Activated T-cell treated with anti-CD3 and anti-CD28 coated beads for 1 hour (primary cell): Measurements from ENCODE around the gene UCN.
A peak's percentile ranks its signal among the peaks of the same experiment; 100 is the strongest.
"Not testable (repeated sequence)": the region's sequence is repeated elsewhere in the genome, so short reads cannot be mapped to it uniquely, and the experiment has no call there.

ENCODE experiments used
- DNase-seq: peaks from one replicate; pipeline ENCODE4 v3.0.0-alpha.2; 2020; ENCODE audit warnings: low read depth

Gene UCN, protein sequence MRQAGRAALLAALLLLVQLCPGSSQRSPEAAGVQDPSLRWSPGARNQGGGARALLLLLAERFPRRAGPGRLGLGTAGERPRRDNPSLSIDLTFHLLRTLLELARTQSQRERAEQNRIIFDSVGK

DNA sequence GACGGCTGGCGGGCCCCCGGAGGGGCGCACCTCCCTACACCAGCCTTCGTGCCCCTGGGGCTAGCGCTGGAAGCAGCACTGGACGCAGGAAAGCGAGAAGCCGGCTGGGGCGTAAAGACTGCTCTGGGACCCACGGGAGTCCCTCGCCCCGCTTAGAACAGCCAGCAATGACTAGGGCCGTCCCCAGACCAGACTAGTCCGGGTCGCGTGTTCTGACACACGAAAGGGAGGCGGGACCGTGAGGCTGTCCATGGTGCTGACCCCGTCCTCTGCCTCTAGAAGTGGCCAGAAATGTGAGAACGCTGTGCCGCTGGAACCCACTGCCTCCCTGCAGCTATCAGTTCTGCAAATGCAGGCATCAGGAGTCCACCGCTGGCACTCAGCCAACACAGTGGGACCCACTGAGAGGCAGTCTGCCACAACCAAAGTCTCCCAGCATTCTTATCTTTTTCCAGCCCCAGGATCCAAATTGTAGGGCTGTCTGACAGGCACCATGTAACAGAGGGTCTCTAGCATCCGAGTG, at the start of gene UCN:
TSS of gene UCN (minus strand) at position 87 of the 523 bp plus-strand sequence. CDS start 550 bp downstream, outside the sequence.
- DNase-seq: no peak

DNA sequence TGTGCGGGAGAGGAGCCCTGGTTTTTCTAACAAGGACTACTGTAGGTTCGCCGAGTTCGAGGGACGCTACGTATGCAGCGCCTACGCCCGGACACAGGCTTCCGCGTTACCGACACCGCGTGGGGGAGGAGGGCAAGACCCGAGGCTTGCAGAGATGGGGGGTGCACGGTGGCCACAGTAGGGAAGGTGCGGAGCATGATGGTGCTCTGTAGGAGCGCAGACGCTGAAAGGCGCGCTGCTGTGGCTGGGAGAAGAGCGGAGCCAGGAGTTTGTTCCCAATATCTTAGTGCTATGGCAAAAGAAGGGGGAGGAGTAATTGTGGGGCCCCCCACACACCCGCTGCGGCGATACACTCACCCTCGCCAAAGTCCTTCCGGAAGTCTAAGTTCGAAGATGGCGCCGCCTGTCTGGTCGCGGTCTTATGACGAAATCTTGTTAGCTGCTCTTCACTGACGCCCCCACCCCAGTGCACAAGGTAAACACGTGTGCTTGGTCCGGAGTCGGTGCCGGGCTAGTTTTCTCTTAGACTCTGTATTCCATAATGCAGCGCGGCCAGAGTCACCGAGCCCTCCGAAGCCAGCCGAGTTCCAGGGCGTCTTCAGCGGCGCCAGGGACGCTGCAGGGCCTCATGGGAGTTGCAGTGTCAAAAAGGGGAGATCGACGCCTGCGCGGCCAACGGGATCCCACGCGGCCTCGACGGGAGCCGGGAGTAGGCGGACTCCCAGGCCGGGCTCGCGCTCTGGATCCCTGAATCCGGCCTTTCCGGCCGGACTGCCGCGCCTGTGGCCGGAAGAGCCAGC, 48.3 kb upstream of the UCN start, which contains the start of gene GTF3C2:
TSS of gene GTF3C2 (minus strand) at position 383 of the 800 bp plus-strand sequence. CDS start 13,210 bp downstream, outside the sequence.
- DNase-seq: peak; percentile 84

DNA sequence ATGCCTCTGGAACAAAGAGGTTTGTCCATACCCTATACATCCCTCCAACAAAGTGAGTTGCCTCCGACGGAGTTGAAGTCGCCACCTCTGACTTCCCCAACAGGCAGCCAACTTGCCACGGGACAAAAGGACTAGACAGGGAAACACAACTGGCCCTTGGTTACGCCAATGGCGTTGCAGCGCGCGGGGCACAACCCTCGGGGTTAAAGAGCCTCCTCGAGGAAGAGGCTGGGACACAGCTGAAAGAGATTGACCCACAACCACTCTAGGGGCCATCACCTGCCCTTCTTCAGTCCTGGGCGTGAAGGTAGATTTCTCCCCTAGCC, 47.8 kb upstream of the UCN start:
- DNase-seq: peak; percentile 28

DNA sequence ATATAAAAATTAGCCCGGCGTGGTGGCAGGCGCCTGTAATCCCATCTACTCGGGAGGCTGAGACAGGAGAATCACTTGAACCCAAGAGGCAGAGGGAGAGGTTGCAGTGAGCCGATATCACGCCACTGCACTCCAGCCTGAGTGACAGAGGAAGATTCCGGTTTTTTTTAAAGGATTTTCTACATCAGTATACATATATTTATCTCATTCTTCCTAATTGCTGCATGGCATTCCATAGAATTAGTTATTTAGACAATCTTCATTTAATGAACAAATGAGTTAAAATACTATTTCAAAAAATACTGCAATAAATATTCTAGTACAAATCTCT, 46.3 kb upstream of the UCN start:
- DNase-seq: no peak

DNA sequence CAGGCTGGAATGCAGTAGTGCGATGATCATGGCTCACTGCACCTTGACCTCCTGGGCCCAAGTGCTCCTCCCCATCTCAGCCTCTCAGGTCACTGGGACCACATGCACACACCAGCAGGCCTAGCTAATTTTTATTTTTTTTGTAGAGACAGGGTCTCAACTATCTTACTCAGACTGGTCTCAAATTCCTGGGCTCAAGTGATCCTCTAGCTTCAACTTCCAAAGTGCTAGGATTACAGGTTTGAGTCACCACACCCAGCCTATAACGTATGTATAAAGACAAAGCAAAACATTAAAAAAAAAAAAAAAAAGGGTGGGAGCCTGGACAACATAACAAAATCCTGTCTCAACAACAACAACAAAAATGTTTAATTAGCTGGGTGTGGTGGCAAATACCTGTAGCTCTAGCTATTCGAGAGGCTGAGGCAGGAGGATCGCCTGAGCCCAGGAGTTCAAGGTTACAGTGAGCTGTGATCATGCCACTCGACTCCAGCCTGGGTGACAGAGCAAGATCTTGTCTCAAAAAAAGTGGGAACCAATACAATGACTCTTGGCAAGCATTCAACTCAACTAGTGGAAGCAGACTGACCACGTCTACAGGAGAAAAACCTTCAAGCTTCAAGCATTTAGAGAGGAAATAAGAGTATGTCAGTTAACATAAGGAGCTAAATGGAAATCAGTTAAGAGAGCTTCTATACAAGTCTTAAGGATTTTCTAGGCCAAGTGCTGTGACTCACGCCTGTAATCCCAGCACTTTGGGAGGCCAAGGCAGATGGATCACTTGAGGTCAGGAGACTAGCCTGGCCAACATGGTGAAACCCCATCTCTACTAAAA, 45.7 kb upstream of the UCN start:
- no peak for DNase-seq

DNA sequence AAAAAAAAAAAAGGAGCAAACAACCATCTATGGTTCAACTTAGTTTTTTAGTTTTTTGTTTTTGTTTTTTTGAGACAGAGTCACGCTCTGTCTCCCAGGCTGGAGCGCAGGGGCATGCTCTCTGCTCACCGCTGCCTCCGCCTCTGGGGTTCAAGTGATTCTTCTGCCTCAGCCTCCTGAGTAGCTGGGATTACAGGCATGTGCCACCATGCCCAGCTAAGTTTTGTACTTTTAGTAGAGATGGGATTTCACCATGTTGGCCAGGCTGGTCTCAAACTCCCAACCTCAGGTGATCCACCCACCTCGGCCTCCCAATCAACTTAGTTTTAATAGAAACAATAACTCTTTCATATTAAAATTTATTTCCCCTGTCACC, 45.1 kb upstream of the UCN start:
- not testable (repeated sequence) for DNase-seq

DNA sequence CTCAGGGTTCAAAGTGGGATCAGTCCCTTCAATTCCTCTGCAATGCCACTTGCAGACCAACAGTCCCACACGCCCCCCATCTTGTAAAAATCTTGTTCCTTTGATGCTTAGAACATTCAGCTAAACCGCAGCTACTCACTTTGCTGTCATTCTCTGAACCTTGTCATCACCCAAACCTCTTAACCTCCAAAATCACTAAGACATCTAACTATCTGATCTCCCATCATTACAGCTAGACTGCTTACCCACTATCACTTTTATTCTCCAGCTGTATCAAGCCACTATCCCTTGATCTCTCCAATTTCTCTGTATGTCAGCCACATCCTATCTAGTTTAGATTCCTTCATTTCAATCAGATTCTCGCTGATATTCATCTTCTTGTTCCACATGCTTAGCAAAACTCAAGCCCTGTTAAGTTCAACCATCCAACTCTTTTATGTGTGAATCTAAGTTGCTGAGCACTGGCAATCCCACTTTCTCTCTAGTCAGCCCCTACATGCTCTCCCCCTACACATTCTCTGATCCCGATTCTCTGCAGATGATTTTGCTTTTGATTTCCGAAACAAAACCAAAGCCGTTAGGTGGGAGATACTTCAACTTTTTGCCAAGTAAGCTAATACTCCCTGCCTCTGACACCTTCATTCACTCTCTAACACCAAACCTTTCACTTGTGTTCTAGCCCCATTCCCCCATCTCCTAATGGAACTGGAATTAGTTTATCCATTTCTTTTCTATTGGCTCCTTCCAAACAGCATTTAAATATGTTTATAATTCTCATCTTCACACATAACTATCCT, 43.8 kb upstream of the UCN start:
- DNase-seq: no peak

DNA sequence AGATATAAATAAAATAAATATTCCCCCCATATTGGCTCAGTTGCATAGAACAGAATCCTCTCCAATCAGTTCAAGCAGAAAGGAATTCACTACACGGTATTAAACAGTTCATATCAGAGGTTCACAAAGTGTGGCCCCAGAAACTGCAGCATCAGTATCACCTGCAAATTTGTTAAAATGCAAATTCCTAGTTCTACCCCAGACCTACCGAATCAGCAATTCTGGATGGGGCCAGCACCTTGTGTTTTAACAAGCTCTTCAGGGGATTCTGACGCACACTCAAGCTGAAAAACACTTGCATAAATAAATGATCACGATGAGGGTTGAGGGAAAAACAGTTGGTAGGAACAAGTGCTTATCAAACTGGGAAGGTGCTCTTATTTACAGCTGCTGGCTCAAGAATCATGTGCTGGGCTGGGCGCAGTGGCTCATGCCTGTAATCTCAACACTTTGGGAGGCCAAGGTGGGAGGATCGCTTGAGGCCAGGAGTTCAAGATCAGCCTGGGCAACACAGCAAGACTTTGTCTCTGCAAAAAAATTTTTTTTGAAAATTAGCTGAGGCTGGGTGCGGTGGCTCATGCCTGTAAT, 42.0 kb upstream of the UCN start:
- DNase-seq: no peak

DNA sequence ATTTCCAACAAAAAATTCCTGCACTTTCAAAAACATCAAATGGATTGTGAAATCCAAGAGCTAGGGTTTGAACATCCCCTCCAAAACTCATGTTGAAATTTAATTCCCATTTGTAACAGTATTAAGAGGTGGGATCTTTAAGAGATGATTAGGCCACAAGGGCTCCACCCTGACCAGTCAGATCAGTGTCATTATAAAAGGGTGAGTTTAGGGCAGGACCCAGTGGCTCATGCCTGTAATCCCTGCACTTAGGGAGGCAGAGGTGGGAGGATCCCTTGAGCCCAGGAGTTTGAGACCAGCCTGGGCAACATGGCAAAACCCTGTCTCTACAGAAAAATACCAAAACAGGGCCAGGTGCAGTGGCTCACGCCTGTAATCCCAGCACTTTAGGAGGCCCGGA, 39.4 kb upstream of the UCN start:
- no peak for DNase-seq

DNA sequence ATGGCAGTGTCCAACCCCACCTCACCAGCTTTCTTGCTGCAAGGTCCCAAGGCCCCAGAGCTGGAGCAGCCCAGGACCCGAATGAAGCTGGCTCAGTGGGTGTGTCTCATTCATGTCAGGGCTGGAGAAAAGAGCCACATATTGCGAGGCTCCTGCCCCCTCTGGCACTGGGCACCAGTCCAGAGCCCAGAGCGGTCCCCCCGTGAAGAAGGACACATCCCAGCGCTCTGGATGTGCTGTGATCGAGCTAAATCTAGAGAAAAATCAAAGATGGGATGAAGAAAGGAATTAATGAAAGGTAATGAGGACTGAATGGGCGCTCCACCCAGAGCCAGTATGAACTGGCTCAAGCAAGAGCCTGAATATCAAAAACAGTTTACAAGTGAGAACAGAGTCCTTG, 27.9 kb upstream of the UCN start:
- DNase-seq: no peak

DNA sequence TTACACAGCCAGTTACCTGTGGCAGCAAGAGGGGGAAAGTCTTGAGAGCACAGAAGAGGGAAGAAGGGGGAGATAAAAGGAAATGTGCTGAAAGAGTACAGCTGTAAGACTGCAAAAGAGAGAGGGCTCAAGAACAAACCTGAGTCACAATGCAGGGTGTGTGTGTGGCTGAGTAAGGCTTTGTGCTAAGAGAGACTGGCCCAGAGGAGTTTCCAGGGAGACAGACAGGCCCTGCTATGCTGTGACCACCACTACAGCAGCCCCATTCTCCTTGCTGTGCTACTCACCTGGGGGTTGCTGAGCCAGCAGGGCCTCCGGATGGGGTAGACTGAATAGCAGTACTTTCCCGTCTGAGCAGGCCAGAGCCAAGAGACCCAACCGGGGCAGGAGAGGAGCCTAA, 27.1 kb upstream of the UCN start:
- no peak for DNase-seq

DNA sequence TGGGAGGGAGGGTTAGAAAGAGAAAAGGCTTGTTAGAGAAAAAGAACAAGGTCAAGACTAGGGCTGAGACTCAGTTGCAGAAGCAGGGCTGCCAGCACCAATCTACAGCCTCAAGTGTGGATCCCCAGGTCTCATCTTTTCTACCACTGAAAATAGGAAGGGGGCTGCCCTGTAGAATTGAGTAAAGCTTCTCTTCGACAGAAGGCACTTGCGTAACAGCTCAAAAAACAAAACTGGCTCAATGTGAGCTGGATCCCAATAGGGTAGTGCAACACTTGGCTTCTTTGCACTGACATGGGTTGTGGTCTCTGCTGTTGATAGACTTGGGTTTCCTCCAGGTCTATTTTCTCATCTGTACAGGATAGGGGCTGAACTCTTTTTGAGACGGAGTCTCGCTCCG, 16.5 kb upstream of the UCN start:
- DNase-seq: no peak

DNA sequence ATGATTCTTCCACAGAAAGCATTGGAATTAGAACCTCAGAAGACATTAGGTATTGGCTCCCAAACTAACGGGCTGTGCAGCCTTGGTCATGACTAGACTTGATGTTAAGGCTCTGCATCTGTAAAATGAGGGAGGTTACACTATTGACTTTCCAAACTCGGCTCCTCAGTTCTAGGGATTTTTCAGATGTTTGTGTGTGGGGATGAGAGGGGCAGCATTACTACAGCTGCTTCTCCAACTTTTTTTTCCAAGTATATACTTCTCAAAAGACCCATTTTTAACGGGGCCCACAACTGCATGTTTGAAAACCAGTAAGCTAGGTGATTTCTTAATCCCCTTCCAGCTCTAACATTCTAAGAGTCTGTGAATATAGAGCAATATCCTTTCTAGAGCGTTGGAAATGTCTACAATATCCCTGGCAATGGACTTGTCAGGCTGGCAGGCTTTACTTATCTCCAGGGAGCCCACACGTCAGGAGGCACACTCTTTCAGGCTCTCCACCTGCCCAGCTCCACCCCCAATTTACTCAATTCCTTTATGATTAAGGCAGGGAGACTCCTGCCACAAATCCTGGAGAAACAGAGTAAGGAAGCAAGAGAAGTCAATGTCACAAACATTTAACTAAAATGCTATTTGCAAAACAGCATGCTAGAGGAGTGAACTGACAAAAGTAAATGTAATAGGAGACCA, 15.5 kb upstream of the UCN start:
- DNase-seq: no peak

DNA sequence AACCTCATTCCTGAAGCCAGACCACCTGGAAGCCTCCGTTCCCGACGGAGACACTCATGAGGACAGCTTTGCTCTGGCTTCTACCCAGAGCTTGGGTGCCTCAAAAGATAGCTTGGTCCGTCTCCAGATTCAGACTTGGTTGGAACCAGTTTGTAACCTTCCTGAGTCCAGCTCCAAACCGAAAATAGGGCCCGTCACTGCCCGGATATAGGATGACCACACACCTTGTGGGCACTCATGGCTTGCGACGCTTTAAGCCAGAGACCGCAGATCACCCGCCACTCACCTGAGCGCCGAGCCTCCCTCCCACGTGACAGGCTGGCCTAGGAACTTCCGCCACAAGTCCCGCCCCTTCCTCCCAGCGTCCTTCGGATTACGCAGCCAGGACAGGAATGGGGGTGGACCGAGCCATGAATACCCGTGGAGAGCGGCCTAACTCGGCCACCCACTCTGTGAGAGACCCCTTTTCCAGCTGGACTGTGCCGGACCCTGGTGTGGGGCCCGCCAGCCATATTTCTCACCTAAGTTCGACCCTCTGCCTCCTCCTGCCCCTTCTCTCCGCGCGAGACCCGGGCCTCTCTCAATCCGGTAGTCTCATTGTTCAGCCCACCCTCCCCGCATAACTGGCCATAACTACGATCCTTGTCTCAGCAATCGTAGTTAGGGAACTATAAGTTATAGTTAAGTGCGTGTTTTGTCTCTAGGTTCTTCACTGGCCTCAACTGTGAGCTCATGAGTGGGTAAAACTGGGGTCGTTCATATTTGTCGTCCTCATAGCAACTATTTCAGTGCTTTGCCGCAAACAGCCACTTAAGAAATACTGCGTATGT, 14.7 kb upstream of the UCN start, which contains the start of gene MPV17:
TSS of gene MPV17 (minus strand) at position 332 of the 830 bp plus-strand sequence. CDS start 580 bp downstream, outside the sequence.
- DNase-seq: peak; percentile 75

DNA sequence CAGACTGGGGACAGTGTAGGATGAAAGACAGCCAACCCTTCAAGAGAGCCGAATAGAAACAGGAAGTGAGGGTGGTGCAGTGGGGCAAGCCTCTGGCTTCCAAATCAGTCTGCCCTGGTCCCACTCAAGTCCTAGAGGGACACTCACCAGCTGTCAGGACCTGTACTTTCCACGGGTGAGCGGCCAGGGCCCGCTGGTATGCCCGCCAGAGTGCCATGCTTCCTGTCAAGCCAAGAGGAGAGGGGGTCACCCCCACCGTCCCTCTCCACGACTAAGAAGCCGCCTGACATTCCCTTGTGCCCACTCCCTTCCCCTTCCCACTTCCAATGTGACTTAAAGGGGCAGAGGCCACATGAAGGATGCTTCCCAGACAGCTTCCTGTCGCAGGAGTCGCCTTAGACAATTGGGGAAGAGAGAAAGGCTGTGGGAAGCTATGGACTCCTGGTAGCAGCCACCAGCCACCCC, 14.1 kb upstream of the UCN start:
- no peak for DNase-seq

DNA sequence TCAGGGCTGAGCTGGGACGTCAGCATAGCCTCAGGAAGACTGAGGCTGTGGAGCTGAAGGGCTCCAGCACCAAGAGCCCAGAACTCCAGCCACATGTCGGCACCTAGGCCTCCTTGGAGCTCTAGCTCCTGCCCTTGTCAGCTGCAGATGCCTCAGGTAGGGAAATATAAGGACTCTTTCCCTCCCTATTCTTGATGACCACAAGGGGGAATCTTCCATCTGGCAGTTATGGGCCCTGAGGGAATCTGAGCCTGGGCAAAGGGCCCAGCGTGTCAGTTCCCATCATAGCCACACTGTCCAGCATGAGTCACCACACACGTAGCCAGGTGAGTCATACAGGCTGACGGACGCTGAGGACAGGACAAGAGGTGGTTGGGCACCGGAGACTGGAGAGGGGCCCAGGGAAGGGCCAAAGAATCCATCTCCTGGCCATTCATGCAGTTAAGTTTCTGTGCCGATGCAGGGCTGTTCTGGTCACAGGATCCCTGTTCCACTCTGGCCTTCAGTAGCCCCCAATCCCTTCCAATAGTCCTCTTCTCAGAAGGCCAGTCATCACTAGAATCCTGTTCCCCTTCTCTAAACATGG, 12.8 kb upstream of the UCN start:
- no peak for DNase-seq

DNA sequence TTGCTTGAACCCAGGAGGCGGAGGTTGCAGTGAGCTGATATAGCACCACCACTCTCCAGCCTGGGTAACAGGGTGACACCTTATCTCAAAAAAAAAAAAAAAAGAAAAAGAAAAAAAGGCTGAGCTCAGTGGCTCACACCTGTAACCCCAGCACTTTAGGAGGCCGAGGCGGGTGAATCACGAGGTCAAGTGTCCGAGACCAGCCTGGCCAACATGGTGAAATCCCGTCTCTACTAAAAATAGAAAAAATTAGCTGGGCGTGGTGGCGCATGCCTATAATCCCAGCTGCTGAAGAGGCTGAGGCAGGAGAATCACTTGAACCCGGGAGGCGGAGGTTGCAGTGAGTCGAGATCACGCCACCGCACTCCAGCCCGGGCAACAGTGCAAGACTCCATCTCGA, 11.6 kb upstream of the UCN start:
- not testable (repeated sequence) for DNase-seq

DNA sequence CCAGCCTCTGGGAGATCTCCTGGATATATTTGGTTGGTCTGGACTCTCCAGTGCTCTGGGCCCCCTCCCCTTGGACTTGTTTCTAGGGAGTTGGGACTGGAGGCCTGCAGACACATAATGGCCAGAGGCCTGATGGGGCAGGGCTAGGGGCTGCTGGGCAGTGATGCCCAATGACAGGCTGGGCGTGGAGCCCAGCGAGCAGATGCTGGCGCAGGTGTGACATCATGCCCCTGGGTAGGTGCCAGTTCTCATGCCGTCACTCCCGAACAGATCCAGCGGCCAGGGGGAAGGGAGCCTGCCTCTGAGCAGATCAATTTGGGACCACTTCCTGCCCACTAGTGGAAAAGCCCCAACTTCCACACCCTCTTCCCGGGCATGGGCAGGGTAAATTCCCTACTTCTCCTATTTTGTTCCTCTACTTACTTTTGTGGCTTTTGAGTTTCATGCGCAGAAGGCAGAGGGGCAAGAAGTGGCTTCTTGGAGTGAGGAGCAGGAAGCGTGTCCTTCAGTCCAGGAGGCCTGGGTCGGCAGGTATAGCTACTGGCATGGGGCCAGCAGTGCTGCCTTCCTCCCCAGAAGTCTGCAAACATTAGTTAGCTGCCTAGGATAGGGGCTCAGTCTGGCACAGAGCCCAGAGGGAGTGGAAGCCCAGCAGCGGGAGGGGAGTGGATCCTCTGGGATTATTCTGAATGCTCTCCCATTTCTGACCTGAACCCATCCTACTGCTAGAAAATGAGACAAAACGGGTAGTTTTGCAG, 8.6 kb upstream of the UCN start:
- no peak for DNase-seq

DNA sequence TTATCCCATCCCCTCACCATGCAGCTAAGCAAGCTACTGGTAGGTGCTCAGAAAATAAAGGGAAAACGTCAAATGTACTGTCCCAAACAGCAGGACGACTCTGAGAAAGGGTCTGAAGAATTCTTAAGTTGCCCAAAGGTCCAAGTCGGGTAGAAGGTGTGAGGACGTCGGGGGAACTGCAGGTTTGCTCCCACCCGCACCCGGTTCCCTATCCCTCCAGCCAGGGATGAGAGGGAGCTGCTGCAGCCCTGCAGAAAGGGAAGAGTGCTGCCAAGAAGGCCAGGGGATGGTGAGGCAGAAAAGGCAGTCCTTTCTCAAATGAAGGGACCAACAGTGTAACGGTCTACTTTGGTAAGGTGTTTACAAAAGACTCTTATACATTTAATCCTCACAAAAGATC, 6.9 kb upstream of the UCN start:
- no peak for DNase-seq
